ENCODE results near the gene SMOC1. TPM values are rescaled to one million over a fixed set of nuclear protein-coding genes. Genes with fewer than 3 reads are reported as not detected.

SMOC1 gene
- total and polyA plus RNA-seq, 7 donors: 0.27 to 1.3 (median 0.74) TPM; not detected in 3

GRCh38 chr14:69968132-69968531 is 88.9 kb downstream of the SMOC1 start:
- H3K27me3 ChIP-seq: no peaks in the 10 kb centered on the region
- no peak for DNase-seq
- H3K27ac ChIP-seq: no peak overlapping the region
- 86 to 87% methylated on average over 2 of the region's 2 CpGs for WGBS, 2 donors
- no peaks in the 10 kb centered on the region for H3K36me3 ChIP-seq
- H3K4me1 ChIP-seq: no peaks in the 10 kb centered on the region
- H3K4me3 ChIP-seq: no peak overlapping the region
- H3K9me3 ChIP-seq: no peaks in the 10 kb centered on the region
- no peak for TF ChIP-seq POLR2AphosphoS5 (IDR thresholded peaks at IDR 0.05)
- TF ChIP-seq EP300 (IDR thresholded peaks at IDR 0.05): no peak
- no peak for TF ChIP-seq POLR2A (IDR thresholded peaks at IDR 0.05)
- TF ChIP-seq CTCF (IDR thresholded peaks at IDR 0.05): no peak
- intact Hi-C loops (cut with DNase I): no loop called here

GRCh38 chr14:69968681-69969080 is 89.5 kb downstream of the SMOC1 start:
- H3K36me3 ChIP-seq: no peaks in the 10 kb centered on the region
- no peak for DNase-seq
- TF ChIP-seq POLR2AphosphoS5 (IDR thresholded peaks at IDR 0.05) (no peak), POLR2A (IDR thresholded peaks at IDR 0.05) (no peak), EP300 (IDR thresholded peaks at IDR 0.05) (no peak), CTCF (IDR thresholded peaks at IDR 0.05) (no peak)
- H3K4me3 ChIP-seq: no peak overlapping the region
- intact Hi-C loops (cut with DNase I): no loop called here
- H3K9me3 ChIP-seq: no peaks in the 10 kb centered on the region
- WGBS, 2 donors: 95 to 96% methylated on average over 1 of the region's 1 CpG
- H3K4me1 ChIP-seq: no peaks in the 10 kb centered on the region
- no peak overlapping the region for H3K27ac ChIP-seq
- H3K27me3 ChIP-seq: no peaks in the 10 kb centered on the region

DNA sequence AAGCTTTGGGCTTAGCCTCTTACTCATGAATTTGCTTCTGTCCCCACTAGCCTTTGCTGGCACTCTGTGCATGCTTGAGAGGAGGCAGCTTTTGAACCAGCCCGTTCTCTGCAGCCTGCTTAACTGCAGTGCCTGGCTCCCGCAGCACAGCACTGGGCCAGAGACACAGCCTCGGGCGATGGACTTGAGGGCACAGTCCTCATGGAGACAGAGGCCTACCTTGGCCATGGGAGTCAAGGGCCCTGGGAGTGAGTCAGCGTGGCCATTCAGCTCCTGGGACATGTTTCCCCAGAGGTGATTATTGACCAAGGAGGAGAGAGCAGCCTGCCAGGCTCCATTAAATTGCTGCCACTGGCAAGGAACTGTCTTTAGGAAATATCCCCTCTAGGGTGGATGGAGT is 93.5 kb downstream of the SMOC1 start:
- DNase-seq: no peak
- intact Hi-C loops (cut with DNase I): no loop called here

GRCh38 chr14:69973846-69974245 is 94.6 kb downstream of the SMOC1 start:
- DNase-seq: no peak
- Histone ChIP-seq H3K4me1 (no peaks in the 10 kb centered on the region), H3K27me3 (no peaks in the 10 kb centered on the region), H3K9me3 (no peaks in the 10 kb centered on the region), H3K27ac (no peak overlapping the region), H3K36me3 (no peaks in the 10 kb centered on the region), H3K4me3 (no peak overlapping the region)
- no peak for TF ChIP-seq CTCF (IDR thresholded peaks at IDR 0.05)
- intact Hi-C loops (cut with DNase I): no loop called here
- WGBS, 2 donors: 79 to 89% methylated on average over 1 of the region's 1 CpG

More for the DNA sequence above, 93.5 kb downstream of the SMOC1 start:
- no peak overlapping the region for H3K27ac ChIP-seq
- no peaks in the 10 kb centered on the region for H3K4me1 ChIP-seq
- no peaks in the 10 kb centered on the region for H3K9me3 ChIP-seq
- TF ChIP-seq POLR2A (IDR thresholded peaks at IDR 0.05) (no peak), EP300 (IDR thresholded peaks at IDR 0.05) (no peak), POLR2AphosphoS5 (IDR thresholded peaks at IDR 0.05) (no peak), CTCF (IDR thresholded peaks at IDR 0.05) (no peak)
- H3K4me3 ChIP-seq: no peak overlapping the region
- WGBS, 2 donors: 92 to 95% methylated on average over 5 of the region's 5 CpGs
- H3K27me3 ChIP-seq: no peaks in the 10 kb centered on the region
- H3K36me3 ChIP-seq: no peaks in the 10 kb centered on the region

DNA sequence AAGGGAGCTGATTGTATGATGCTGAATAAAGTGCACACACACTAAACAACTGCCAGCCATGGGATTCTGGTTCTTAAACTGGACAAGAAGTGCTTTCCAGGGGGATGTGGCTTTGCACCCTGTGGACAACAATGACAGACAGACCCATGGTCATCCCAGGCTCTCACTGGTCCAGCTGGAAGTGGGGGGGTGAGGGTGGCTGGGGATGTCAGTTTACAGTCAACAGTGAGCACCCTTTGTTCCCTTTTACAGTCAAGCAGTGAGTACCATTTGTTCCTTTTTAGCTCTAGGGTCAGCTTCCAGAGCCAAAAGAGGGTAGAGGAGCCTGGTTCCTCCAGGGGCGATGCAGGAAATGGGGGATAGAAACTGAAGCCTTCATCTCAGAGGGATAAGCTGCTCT is 100.7 kb downstream of the SMOC1 start:
- Histone ChIP-seq H3K36me3 (no peaks in the 10 kb centered on the region), H3K27ac (no peak overlapping the region), H3K4me1 (no peaks in the 10 kb centered on the region), H3K27me3 (no peaks in the 10 kb centered on the region), H3K9me3 (no peaks in the 10 kb centered on the region), H3K4me3 (no peak overlapping the region)
- no peak for DNase-seq
- no peak for TF ChIP-seq POLR2A (IDR thresholded peaks at IDR 0.05)
- no peak for TF ChIP-seq POLR2AphosphoS5 (IDR thresholded peaks at IDR 0.05)
- no peak for TF ChIP-seq EP300 (IDR thresholded peaks at IDR 0.05)
- no peak for TF ChIP-seq CTCF (IDR thresholded peaks at IDR 0.05)
- intact Hi-C loops (cut with DNase I): no loop called here
- 87 to 93% methylated on average over 1 of the region's 1 CpG for WGBS, 2 donors

Measured in sigmoid colon (tissue), 7 donors.